GM18505 (cell line): ENCODE measurements around the gene KHNYN.

ENCODE experiments used
- ATAC-seq: cut with Tn5 transposase; IDR thresholded peaks from one replicate; pipeline ENCODE4 v1.9.1; 2021; ENCODE audit not compliant: unreplicated experiment
- POLR2A ChIP-seq: IDR thresholded peaks from 4 replicates; pipeline ENCODE4 v1.6.1; 2011; ENCODE audit warnings: borderline replicate concordance; ENCODE audit not compliant: insufficient read depth, insufficient read length; ENCODE audit errors: extremely low read depth

KHNYN gene

DNA sequence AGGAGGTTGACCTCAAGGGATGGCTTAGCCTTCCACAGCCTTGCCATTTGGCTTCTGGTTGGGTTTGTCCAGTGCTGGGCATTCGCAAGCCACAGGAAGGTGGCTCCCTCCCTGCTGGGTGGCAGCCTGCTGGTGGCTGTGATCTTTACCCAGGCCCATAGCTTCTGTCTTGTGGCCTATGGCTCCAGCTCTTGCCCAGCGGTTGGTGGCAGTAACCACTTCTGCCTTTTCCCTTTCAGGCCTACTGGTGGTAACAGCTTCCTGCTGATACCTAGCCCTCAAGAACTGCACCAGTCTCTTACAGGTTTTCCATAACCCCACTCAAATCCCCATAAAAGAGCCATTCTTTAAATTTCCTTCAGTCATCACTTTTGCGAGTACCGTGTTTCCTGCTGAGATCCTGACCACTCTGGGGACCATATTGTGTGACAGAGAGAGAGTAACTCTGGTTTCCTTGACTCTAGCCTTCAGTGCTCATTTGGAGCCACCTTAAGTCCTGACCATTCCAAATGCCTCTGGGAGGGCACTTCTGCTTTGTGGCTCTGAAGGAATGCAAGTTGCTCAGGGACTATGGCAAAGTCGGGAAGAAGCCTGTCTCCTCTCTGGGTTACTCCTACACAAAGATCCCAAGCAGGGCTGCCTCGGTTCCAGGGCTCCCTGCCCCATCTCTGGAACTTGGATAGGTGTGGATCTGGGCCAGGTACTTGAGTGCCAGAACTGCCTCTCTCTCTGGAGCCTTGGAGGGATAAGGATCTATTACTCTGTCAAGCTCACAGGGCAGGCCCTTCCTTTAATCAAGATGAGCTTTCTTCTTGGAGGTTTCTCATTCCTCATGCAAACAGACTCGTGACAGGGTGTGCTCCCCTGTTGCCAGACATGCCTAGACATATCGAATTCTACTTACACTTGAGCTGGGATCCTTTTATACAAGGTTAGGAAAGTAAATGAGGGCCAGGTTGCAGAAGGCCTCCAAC, 33.9 kb upstream of the KHNYN start:
- ATAC-seq: no peak
- TF ChIP-seq POLR2A: no peak

DNA sequence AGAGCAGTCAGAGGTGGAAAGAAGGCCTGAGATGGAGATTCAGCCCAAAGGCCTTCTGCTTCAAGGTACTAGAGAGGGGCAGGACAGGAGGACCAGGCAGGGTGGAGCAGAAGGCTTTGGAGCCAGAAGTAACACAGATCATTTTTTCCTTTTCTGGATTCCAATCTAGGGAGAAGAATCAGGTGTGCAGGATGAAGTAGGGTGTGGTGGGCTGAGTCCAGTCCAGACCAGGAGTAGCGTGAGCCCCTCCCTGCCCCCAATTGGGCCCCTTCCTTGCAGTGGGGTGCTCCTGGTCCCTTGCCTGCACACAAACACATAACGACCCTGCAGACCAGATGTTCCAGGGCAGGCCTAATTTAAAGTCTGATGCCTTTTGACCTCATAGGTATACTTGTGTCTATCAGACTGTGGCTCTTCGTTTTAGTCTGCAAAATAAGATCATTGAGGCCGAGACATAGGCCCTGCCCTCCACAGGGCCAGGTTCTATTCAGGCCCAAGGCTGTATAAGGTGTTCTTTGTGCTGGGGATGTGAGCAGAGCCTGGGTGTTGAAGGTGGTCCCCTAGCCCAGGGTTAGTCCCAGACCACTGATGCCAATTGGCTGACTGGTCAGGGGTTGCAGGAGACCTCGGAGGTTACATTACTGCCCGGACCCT, 32.0 kb upstream of the KHNYN start:
- ATAC-seq: no peak
- no peak for TF ChIP-seq POLR2A

DNA sequence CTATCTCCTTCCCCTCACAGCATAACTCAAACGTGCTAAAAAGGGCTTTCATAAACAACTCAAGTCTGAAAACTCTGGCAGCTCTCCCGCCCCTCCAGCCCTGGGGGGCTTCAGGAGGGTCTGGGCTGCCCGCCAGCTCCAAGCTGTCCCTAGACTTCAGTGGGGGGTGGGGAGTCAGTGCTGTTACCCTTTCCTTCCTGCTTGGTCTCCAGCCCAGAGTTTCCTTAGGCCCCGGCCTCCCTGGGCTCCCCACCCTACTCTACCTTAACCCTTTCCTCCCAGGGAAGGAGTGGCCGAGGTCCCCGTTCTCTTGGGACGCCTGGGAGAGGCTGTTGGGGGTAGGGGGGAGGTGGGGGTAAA, 31.5 kb upstream of the KHNYN start:
- ATAC-seq: no peak
- TF ChIP-seq POLR2A: no peak

DNA sequence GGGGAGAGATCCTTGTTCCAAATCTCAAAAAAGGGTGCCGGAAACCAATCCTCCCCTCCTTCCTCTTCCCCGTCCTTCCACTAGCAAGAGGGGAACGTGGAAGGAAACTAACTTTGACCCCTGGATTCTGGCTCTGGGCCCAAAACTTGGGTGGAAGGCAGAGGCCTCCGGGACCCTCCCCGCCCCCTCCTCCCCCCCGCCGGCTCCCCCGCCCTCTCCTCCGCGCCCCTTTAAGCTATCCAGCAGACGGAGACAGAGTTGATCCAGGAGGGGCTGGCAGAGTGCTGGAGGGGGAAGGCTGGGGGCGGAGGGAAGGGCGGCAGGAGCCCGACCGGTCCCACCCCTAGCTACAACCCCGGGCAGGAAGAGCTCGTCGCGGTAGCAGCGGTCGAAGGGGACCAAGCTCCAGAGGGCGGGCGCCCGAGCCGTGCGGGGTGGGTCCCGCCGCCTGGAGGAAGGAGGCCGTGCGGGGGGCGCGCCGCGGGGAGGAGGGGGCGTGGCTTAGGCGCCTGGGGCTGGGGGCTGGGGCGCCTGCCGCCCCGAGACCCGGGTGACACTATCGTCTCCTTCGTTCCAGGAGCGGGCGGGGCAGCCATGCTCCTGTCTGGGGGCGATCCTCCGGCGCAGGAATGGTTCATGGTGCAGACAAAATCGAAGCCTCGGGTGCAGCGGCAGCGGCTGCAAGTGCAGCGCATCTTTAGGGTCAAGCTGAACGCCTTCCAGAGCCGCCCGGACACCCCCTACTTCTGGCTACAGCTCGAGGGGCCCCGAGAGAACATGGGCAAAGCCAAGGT, 30.9 kb upstream of the KHNYN start, which contains the start of gene NYNRIN:
TSS of gene NYNRIN (plus strand) at position 351 of the 794 bp plus-strand sequence. CDS start at position 595, 244 bp downstream.
- no peak for TF ChIP-seq POLR2A
- ATAC-seq: no peak

DNA sequence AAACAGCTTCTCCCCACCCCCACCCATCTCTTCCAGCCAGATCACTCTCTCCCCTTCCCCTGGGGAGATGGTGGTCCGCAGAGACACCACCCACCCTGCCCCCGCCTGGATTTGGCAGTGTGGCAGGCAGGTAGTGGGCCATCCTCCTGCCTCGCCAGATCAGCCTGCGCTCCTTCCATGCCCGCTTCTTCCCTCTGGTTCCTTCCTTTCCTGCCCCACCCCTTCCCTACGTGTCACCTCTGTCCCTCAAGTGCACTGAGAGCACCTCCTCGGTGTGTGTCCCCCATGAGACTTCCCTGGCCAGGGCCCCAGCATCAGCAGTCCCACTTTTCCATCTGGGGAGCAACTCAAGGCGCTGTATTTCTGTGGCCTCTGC, 30.3 kb upstream of the KHNYN start:
- no peak for ATAC-seq
- TF ChIP-seq POLR2A: no peak

DNA sequence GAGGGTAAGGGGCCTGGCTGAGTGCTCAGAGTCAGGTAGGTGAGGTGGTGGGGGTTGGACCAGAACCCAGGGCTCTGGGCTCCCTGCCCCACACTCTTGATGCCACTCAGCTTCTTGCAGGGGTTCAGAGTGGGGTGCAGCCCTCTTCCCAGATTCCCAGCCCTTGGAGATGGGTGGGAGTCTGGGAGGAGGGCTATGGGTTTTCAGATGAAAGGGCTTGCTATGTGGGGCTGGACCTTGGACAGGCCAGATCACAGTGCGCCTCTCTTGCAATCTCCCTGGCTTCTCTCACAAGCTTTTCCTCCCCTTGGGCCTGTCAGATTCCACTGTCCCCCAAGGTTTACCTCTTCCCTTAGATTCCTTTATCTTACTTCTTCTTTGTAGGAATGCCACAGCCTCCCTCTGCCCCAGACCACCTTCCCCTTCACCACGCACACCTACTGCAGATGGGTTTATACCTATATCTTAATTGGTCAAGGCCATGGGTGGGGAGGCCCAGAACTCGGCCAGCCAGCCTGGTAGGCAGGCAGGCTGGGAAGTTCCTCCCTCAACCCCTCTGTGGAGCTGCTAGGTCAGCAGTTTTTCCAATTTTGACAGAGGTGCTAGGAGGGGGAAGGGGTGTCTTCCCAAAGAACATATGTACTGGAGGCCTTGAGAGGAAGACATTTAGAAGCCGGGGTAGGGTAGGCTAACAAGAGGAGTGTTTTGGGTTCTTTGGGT, 29.6 kb upstream of the KHNYN start:
- no peak for TF ChIP-seq POLR2A
- ATAC-seq: no peak

DNA sequence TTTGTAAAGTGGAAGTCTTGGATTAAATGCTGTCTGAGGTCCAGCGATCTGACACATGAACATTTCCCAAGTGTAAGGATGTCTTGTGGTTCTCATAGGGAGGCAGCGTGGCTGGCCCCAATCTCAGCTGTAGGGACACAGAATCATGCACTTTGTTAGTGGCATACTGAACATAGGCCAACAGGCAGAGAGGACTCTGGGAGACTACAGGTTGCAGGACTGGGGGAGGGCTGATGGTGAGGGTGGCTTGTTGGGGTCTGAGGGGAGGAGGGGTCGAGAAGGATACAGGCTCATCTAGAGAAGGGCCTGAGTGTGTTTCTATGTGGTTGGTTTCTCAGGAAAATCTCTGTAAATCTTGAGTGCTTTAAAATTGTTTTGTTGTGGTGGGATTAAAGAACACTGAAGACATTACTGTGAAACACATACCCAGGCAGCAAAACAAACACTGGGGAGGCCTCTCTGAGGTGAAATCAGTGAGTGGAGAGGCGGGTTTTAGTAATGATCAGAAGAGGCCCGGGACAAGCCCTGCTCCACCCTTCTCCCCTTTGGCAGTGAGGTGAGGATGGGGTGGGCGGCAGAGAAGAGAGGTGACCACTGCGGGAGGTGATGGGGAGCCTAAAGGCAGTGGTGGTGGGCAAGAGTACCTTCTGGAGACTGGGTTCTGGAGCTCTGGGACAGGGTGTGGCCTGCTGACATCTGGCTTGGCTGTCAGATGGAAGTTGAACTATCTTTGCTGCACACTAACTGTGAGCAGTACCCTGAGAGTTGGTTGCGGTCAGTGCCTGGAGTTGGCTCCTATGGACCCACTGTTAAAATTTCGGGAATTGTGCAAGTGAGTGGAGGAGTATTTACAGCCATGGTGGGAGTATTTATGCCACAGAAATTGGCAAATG, 27.7 kb upstream of the KHNYN start:
- no peak for TF ChIP-seq POLR2A
- no peak for ATAC-seq

DNA sequence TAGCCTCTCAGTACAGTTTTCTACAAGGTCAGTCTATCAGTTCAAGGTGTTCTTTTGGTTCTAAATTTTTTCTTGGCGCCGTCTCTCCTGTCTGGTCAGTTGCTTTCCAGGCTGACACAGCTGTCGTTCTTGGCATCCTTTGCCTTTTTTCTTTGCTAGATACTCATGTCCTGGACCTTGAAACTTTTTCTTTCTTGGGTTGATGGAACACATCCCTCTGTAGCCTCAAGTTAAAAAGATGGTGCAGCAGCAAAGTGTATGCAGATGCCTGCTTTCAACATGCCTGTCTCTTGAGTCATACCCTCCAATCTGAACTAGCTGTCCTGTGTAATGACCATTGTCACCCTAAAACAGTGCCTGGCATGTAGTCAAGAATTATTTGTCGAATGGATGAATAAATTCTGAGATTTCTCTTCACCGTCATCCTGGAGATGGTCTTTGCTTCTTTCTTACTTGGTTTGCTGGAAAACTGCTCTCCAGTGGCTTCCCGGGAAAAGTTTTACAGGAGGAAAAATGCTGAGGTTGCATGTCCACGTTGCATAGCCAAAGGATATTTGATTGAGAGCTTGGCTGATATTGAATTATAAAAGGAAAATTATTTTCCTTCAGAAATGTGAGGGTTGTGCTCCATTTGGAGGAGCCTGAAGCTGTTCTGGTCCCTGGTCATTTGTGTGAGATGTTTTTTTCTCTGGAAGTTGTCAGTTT, 26.3 kb upstream of the KHNYN start:
- ATAC-seq: no peak
- no peak for TF ChIP-seq POLR2A

DNA sequence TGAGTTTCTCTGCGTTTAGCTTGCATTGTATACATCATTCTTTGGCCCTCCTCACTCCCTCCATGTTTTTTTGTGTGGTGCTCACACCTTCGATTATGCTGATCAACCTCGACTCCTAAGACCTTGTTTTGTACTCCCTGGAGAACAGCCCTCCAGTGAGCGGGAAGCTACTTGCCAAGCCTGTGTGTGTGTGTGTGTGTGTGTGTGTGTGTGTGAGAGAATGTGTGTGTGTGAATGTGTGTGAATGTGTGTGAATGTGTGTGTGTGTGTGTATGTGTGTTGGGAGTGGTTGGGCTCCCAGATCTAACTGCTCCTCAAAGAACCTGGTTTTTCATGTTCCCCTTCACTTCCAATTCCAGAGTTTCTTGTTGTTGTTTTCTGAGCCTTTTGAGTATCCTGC, 24.9 kb upstream of the KHNYN start:
- no peak for TF ChIP-seq POLR2A

DNA sequence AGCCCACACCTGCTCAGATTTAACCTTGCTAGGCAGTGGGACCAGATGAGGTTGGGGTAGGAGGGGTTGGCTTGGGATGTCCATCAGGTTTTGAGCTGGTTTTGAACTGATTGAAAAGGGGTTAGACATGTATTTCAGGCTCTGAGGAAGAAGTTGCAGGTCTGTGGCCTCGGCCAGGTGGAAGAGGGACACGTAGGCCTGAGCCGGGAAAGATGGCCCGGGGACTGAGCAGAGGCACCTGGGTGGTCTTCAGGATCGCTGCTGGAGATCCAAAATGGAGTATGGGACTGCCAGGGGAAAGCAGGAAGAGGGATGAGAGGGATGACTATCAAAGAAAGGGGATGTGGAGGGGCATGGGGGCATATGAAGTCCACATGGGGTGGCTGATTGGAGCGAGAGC, 23.3 kb upstream of the KHNYN start:
- no peak for ATAC-seq
- no peak for TF ChIP-seq POLR2A

More for the DNA sequence above, 24.9 kb upstream of the KHNYN start:
- no peak for ATAC-seq

DNA sequence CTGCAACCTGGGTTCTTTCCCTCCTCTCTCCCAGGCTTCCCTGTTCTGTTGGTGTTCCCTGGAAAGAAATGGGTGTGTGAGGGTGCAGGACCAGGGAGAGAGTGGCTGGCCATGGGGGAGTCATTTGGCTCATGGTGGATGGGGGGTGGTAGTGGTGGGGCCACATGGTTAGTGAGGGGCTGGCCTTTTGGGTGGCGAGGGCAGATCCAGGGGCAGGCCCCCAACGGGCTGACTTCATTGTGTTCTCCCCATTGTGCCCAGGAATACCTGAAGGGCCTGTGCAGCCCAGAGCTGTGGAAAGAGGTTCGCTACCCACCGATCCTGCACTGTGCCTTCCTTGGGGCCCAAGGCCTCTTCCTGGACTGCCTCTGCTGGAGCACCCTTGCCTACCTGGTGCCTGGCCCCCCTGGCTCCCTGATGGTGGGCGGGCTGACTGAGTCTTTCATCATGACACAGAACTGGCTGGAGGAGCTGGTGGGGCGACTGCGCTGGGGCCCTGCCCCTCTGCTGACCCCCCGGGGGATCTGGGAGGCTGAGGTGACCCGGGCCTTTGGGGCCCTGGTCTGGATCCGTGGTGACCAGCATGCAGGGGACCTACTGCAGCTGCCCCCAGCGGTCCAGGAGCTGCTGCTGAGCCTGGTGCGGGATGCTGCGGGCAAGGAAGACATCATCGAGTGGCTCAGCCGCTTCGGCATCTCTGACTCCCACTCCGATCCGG, 22.0 kb upstream of the KHNYN start:
- ATAC-seq: no peak
- TF ChIP-seq POLR2A: no peak
